GM12801 (cell line): ENCODE data around the gene CPE.

ENCODE experiments used
- CTCF ChIP-seq: IDR thresholded peaks from one replicate; pipeline ENCODE4 v1.5.1; 2011; ENCODE audit warnings: control low read depth; ENCODE audit not compliant: insufficient read length; ENCODE audit errors: extremely low read depth

The CPE gene

DNA sequence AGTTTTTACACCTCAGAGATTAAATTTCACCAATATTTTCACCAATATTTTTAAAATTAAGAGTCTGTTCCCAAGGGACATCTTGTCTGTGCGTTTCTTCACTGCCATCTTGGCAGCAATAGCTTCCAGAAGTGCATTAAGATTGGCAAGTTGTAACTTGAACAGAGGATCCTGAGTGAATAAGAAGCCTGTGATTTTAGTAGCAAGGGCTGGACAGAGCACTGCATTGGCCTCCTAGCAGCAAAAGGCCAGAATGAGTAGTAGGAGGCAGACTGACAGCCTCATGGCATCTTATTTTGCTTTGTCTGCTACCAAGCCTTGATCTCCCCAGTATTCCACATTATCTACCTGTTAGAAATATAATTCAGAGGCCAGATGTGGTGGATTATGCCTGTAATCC, 138.4 kb downstream of the CPE start:
- no peak for TF ChIP-seq CTCF

DNA sequence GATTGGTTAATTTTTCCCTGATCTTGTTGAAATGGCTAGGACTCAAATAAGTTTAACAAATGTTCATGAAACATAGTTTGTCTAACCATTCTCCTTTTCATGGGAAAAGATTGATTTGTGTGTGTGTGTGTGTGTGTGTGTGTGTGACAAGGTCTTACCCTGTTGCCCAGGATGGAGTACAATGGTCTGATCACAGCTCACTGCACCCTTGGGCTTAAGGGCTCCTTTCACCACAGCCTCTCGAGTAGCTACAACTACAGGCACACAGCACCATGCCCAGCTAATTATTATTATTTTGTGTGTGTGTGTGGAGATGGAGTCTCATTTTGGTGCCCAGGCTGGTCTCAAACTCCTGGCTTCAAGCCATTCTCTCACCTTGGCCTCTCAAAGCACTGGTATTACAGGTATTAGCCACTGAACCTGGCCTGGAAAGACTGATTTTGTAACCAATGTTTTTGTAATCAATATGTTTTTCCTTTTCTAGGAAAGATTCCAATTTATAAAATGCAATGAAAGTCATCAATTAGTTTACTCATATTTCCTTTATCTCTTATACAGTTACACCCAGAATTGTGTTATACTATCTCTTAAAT, 139.3 kb downstream of the CPE start:
- TF ChIP-seq CTCF: no peak

DNA sequence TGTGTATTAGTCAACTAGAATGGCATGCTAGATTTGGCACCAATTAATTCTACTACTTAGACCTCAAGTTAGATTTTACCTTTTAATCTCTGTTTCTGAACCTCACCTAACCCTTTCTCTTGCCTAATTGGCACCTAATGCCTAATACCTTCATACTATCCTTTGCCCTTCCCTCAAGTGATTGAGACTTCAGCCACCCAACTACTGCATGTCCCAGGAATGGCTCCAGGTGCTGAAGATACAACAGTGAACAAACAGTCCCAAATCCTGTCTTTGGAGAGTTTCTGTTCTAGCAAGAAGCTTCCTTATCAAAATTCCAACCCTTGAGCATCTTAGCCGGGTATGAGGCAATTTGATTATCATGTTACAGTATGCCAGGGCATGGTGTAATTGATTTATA, 139.9 kb downstream of the CPE start:
- TF ChIP-seq CTCF: no peak

- TF ChIP-seq CTCF: no peak
Measured at GRCh38 chr4:165519591-165519990, 140.8 kb downstream of the CPE start.

DNA sequence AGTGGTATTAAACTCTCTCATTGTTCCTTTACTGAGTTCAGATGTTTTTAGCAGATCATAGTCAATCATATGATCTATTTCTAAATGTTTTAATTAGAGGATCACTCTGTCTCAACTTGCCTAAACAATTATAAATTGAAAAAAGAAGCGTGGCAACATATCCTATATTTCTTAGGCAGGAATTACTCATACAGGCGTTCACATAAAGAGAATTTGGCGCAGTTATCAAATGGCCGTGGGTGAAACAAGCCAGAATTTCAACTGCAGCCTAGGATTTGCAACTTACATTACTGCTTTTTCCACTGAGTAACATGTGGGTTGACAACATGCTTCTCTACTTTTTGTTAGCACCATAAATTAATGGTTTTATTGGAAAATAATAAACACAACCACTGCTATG, 141.3 kb downstream of the CPE start:
- TF ChIP-seq CTCF: no peak

- no peak for TF ChIP-seq CTCF
Measured at GRCh38 chr4:165522050-165522449, 143.2 kb downstream of the CPE start.

DNA sequence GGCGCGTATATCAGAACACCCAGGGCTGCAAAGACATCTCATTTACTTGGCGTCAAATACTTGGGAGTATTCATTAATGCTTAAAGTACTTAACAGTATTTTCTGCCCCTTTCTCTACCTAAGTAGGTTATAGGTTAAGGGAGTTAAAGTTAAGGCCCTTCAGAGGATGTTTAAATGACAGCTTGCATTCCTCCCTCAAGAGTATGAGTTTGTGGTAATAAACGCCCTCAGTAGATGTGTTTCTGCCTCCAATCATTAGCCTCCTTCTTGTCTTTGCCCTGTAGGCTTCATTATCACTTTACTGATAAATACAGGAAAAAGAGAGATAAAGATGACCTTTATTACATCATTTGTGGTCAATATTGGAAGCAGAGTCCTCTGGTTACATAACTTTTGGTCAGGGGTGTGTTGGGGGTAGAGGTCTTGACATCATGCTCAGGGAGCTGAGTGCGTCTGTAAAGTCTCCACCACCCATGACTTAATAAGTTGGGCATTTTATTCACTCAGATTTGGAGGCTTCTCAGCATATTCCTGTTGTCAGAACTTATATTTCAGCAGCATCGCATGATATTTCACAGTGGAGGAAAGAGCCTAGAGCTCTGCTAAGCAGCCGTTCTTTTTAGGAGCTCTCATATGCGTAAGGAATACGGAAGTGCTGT, 145.9 kb downstream of the CPE start:
- no peak for TF ChIP-seq CTCF

- no peak for TF ChIP-seq CTCF
Measured at GRCh38 chr4:165532976-165533375, 154.2 kb downstream of the CPE start.
